ENCODE data around the gene EPB41L1. TPM values are rescaled to one million over a fixed set of nuclear protein-coding genes. Genes with fewer than 3 reads are reported as not detected.

The EPB41L1 gene
- total RNA-seq, 1 donor from 2014 or later: 2.1 TPM

- no peak overlapping the region for H3K4me3 ChIP-seq (ENCODE audit: low read depth, low read length)
- no peak for TF ChIP-seq CTCF (IDR thresholded peaks at IDR 0.05; ENCODE audit: insufficient read depth, low read length, severe bottlenecking)
- DNase-seq (ENCODE audit: low read depth) (no peak), FAIRE-seq (no peak)
- no peaks in the 10 kb centered on the region for H3K36me3 ChIP-seq (ENCODE audit: control insufficient read depth, insufficient read depth, low read length)
- H3K27me3 ChIP-seq (ENCODE audit: control insufficient read depth, insufficient read depth, low read length): no peaks in the 10 kb centered on the region
These were observed 115.0 kb downstream of the EPB41L1 start for GRCh38 chr20:36269507-36269906.

GRCh38 chr20:36270744-36271638, 116.5 kb downstream of the EPB41L1 start:
- TF ChIP-seq CTCF (IDR thresholded peaks at IDR 0.05; ENCODE audit: insufficient read depth, low read length, severe bottlenecking): no peak
- DNase-seq (ENCODE audit: low read depth) (no peak), FAIRE-seq (no peak)
- Histone ChIP-seq H3K4me3 (ENCODE audit: low read depth, low read length) (no peak overlapping the region), H3K27me3 (ENCODE audit: control insufficient read depth, insufficient read depth, low read length) (no peaks in the 10 kb centered on the region), H3K36me3 (ENCODE audit: control insufficient read depth, insufficient read depth, low read length) (no peaks in the 10 kb centered on the region)

- DNase-seq (ENCODE audit: low read depth) (no peak), FAIRE-seq (no peak)
- TF ChIP-seq CTCF (IDR thresholded peaks at IDR 0.05; ENCODE audit: insufficient read depth, low read length, severe bottlenecking): no peak
- Histone ChIP-seq H3K27me3 (ENCODE audit: control insufficient read depth, insufficient read depth, low read length) (no peaks in the 10 kb centered on the region), H3K36me3 (ENCODE audit: control insufficient read depth, insufficient read depth, low read length) (no peaks in the 10 kb centered on the region), H3K4me3 (ENCODE audit: low read depth, low read length) (no peak overlapping the region)
These were observed 117.4 kb downstream of the EPB41L1 start for GRCh38 chr20:36271639-36272546.

- Histone ChIP-seq H3K27me3 (ENCODE audit: control insufficient read depth, insufficient read depth, low read length) (no peaks in the 10 kb centered on the region), H3K36me3 (ENCODE audit: control insufficient read depth, insufficient read depth, low read length) (no peaks in the 10 kb centered on the region), H3K4me3 (ENCODE audit: low read depth, low read length) (no peak overlapping the region)
- no peak for TF ChIP-seq CTCF (IDR thresholded peaks at IDR 0.05; ENCODE audit: insufficient read depth, low read length, severe bottlenecking)
- DNase-seq (ENCODE audit: low read depth) (no peak), FAIRE-seq (no peak)
These were observed 118.1 kb downstream of the EPB41L1 start for GRCh38 chr20:36272547-36273220.

GRCh38 chr20:36273414-36274180, 119.1 kb downstream of the EPB41L1 start:
- TF ChIP-seq CTCF (IDR thresholded peaks at IDR 0.05; ENCODE audit: insufficient read depth, low read length, severe bottlenecking): peak; percentile 54
- Histone ChIP-seq H3K27me3 (ENCODE audit: control insufficient read depth, insufficient read depth, low read length) (no peaks in the 10 kb centered on the region), H3K4me3 (ENCODE audit: low read depth, low read length) (no peak overlapping the region), H3K36me3 (ENCODE audit: control insufficient read depth, insufficient read depth, low read length) (no peaks in the 10 kb centered on the region)
- FAIRE-seq: no peak
- DNase-seq (ENCODE audit: low read depth): peak; percentile 23
